Spleen (tissue), 7 donors: ENCODE data around the gene DEPDC5.

Source experiments
- CTCF ChIP-seq, 11 experiments: fragments of 200-600 bp in 7 of 11; fragments of 450-650 bp in 4 of 11; sonication (generic) in 4 of 11; IDR thresholded peaks in 8 of 11; conservative IDR thresholded peaks in 3 of 11; 1 replicate in 7 of 11; 2 replicates in 4 of 11; pipeline versions ENCODE4 v1.4.0 to v1.8.0; 2016 to 2021; ENCODE audit warnings: antibody characterized with exemption in 11 of 11, inconsistent platforms in 4 of 11, mild to moderate bottlenecking in 1 of 11
- POLR2A ChIP-seq, 3 donors: fragments of 450-650 bp; IDR thresholded peaks; one replicate each; pipeline ENCODE4 v1.5.1; 2017; ENCODE audit warnings: antibody characterized with exemption in 3 of 3, mild to moderate bottlenecking in 1 of 3
- POLR2AphosphoS5 ChIP-seq, 3 donors: sonication (generic); formaldehyde crosslinking; IDR thresholded peaks; one replicate each; pipeline ENCODE4 v1.5.1; 2017; ENCODE audit warnings: antibody characterized with exemption in 3 of 3
- donor health status: DM: no; HTN: no; CAD: no; lungs with moderate emphysema.
- donor health status: DM: no; HTN: no; CAD: no.
- donor health status: DM: no; HTN: no; CAD: no.

- TF ChIP-seq CTCF (IDR thresholded peaks at IDR 0.05 in 8 of 11, conservative IDR thresholded peaks at IDR 0.05 in 3 of 11): no peak
- TF ChIP-seq POLR2A (IDR thresholded peaks at IDR 0.05): no peak
- no peak for TF ChIP-seq POLR2AphosphoS5 (IDR thresholded peaks at IDR 0.05)
Observed at GRCh38 chr22:31820655-31821054, 66.8 kb downstream of the DEPDC5 start.
